Dermis blood vessel endothelial cell (primary cell): ENCODE results near the gene USE1. TPM values are rescaled to one million over a fixed set of nuclear protein-coding genes. Genes with fewer than 3 reads are reported as not detected.

ENCODE experiments used
- DNase-seq: peaks from one replicate; pipeline ENCODE4 v3.0.0; 2010
- total RNA-seq: library from RNA; depleted of rRNA; stranded (reverse); fragments of >200 nt; gene quantifications from 2 replicates; pipeline ENCODE4 v1.2.3, GENCODE V29; 2014

Gene USE1
- total RNA-seq, 1 donor from 2014 or later = 24.8 TPM

GRCh38 chr19:17259118-17259780 lies 44.1 kb downstream of the USE1 start:
- DNase-seq = no peak

- no peak for DNase-seq
Observed at GRCh38 chr19:17259934-17260333, 44.8 kb downstream of the USE1 start.

GRCh38 chr19:17260842-17261325 lies 45.7 kb downstream of the USE1 start:
- peak; percentile 92 for DNase-seq

GRCh38 chr19:17262557-17262956 lies 47.4 kb downstream of the USE1 start:
- DNase-seq = no peak

GRCh38 chr19:17263712-17264640 lies 48.8 kb downstream of the USE1 start:
- no peak for DNase-seq

GRCh38 chr19:17264641-17264979 lies 49.5 kb downstream of the USE1 start, which contains the start of gene USHBP1:
Gene USHBP1, minus strand, starts transcription at chr19:17264745. Its CDS starts 446 bp downstream, at chr19:17264299.
- DNase-seq = peak; percentile 91

GRCh38 chr19:17266026-17266425 lies 50.9 kb downstream of the USE1 start:
- DNase-seq = no peak

- DNase-seq = no peak
Observed at GRCh38 chr19:17266589-17266974, 51.4 kb downstream of the USE1 start.

- DNase-seq = peak; percentile 100
Observed at GRCh38 chr19:17266975-17267788, 52.0 kb downstream of the USE1 start, which contains the start of gene BABAM1. Gene BABAM1, plus strand, starts transcription at chr19:17267443. Its CDS starts 1,364 bp downstream, at chr19:17268807.

- no peak for DNase-seq
Observed at GRCh38 chr19:17268754-17269153, 53.6 kb downstream of the USE1 start.

Other genes with a start within 250 kb of the USE1 start
- gene CPAMD8, start 188.5 kb upstream of the USE1 start, total RNA-seq = 2.0 and 3.7 TPM in 2 replicates
- gene HAUS8, start 139.9 kb upstream of the USE1 start, total RNA-seq = 4.1 and 4.6 TPM in 2 replicates
- gene MYO9B, start 139.6 kb upstream of the USE1 start, total RNA-seq = 53.6 and 62.1 TPM in 2 replicates
- gene OCEL1, start 10.9 kb downstream of the USE1 start, total RNA-seq = 3.8 and 4.4 TPM in 2 replicates
- gene NR2F6, start 30.6 kb downstream of the USE1 start, total RNA-seq = 63.1 and 82.0 TPM in 2 replicates
- 48.6 and 75.9 TPM in 2 replicates for gene USHBP1, start 49.4 kb downstream of the USE1 start, total RNA-seq
- 98.2 and 137 TPM in 2 replicates for gene BABAM1, start 52.1 kb downstream of the USE1 start, total RNA-seq
- 0.68 and 1.5 TPM in 2 replicates for gene ANKLE1, start 66.5 kb downstream of the USE1 start, total RNA-seq
- gene ABHD8, start 88.1 kb downstream of the USE1 start, total RNA-seq = 9.5 and 11.7 TPM in 2 replicates
- 40.1 and 52.4 TPM in 2 replicates for gene MRPL34, start 90.5 kb downstream of the USE1 start, total RNA-seq
- 20.9 and 39.3 TPM in 2 replicates for gene DDA1, start 94.2 kb downstream of the USE1 start, total RNA-seq
- gene ANO8, start 119.5 kb downstream of the USE1 start, total RNA-seq = 5.0 and 6.8 TPM in 2 replicates
- gene GTPBP3, start 122.2 kb downstream of the USE1 start, total RNA-seq = 12.3 and 14.1 TPM in 2 replicates
- 15.2 and 73.9 TPM in 2 replicates for gene PLVAP, start 162.0 kb downstream of the USE1 start, total RNA-seq
- 0.17 TPM in 1 of 2 replicates, not detected in the other for gene CCDC194, start 178.8 kb downstream of the USE1 start, total RNA-seq
- 1.8 and 6.5 TPM in 2 replicates for gene BST2, start 190.3 kb downstream of the USE1 start, total RNA-seq
- gene MVB12A, start 204.7 kb downstream of the USE1 start, total RNA-seq = 47.4 and 60.9 TPM in 2 replicates
- gene TMEM221, start 233.3 kb downstream of the USE1 start, total RNA-seq = not detected in 2 replicates
- gene NXNL1, start 245.6 kb downstream of the USE1 start, total RNA-seq = not detected in 2 replicates